WTC11 (cell line): ENCODE measurements around the gene MLXIP. TPM values are rescaled to one million over a fixed set of nuclear protein-coding genes. Genes with fewer than 3 reads are reported as not detected.

Experiments
- ATAC-seq: fragments of 200-7000 bp; cut with Tn5 transposase; 2 replicates; pipeline ENCODE4 v1.10.0; 2021; ENCODE audit warnings: mild to moderate bottlenecking, moderate library complexity
- CTCF ChIA-PET: fragments of 300-600 bp; sonication (Branson Sonifier 250); formaldehyde crosslinking; loops from one replicate; lab custom pipeline; 2021; ENCODE audit warnings: antibody characterized with exemption; lab: Charles Lee
- POLR2A ChIA-PET: fragments of 350-600 bp; sonication (Branson Sonifier 250); formaldehyde crosslinking; loops from one replicate; lab custom pipeline; 2021; ENCODE audit warnings: antibody characterized with exemption; lab: Charles Lee
- DNase-seq: peaks from one replicate; pipeline ENCODE4 v3.0.0; 2021; ENCODE audit warnings: low spot score
- H3K27ac Mint-ChIP-seq: 2 replicates; pipeline ENCODE4 v1.8.0; 2021; ENCODE audit warnings: mixed read lengths
- H3K27me3 Mint-ChIP-seq: 2 replicates; pipeline ENCODE4 v1.8.0; 2021; ENCODE audit warnings: low read depth, mild to moderate bottlenecking, moderate library complexity, mixed read lengths
- H3K36me3 Mint-ChIP-seq: 2 replicates; pipeline ENCODE4 v1.8.0; 2021; ENCODE audit warnings: mixed read lengths
- H3K4me1 Mint-ChIP-seq: 2 replicates; pipeline ENCODE4 v1.8.0; 2022; ENCODE audit warnings: mixed read lengths
- H3K4me3 Mint-ChIP-seq: 2 replicates; pipeline ENCODE4 v1.8.0; 2021; ENCODE audit warnings: mild to moderate bottlenecking, moderate library complexity, mixed read lengths
- H3K9me3 Mint-ChIP-seq: 2 replicates; pipeline ENCODE4 v1.8.0; 2021; ENCODE audit warnings: mixed read lengths
- ATF6 ChIP-seq: sonication (generic); formaldehyde crosslinking; IDR thresholded peaks from 2 replicates; pipeline ENCODE4 v1.8.1; 2023; ENCODE audit warnings: mild to moderate bottlenecking, missing genetic modification reagents
- CBFB ChIP-seq: sonication (generic); formaldehyde crosslinking; IDR thresholded peaks from 2 replicates; pipeline ENCODE4 v1.8.1; 2022; ENCODE audit warnings: mild to moderate bottlenecking, low read depth, missing genetic modification reagents
- CDX4 ChIP-seq: fragments of 250-450 bp; sonication (Bioruptor Pico); IDR thresholded peaks from 2 replicates; pipeline ENCODE4 v1.9.0; 2021; ENCODE audit warnings: moderate library complexity, mild to moderate bottlenecking, inconsistent platforms, borderline replicate concordance
- CREB1 ChIP-seq: sonication (generic); formaldehyde crosslinking; IDR thresholded peaks from 2 replicates; pipeline ENCODE4 v1.8.0; 2023; ENCODE audit warnings: mild to moderate bottlenecking, missing genetic modification reagents
- ELF4 ChIP-seq: sonication (generic); formaldehyde crosslinking; IDR thresholded peaks from 2 replicates; pipeline ENCODE4 v1.8.1; 2022; ENCODE audit warnings: low read depth, mild to moderate bottlenecking, moderate library complexity, missing genetic modification reagents
- ETV6 ChIP-seq: sonication (generic); formaldehyde crosslinking; IDR thresholded peaks from 2 replicates; pipeline ENCODE4 v1.8.1; 2022; ENCODE audit warnings: mild to moderate bottlenecking, missing genetic modification reagents
- IRF1 ChIP-seq: sonication (generic); formaldehyde crosslinking; IDR thresholded peaks from 2 replicates; pipeline ENCODE4 v1.8.0; 2023; ENCODE audit warnings: missing genetic modification reagents
- KAT7 ChIP-seq: sonication (generic); formaldehyde crosslinking; IDR thresholded peaks from 2 replicates; pipeline ENCODE4 v1.8.1; 2023; ENCODE audit warnings: missing genetic modification reagents, mild to moderate bottlenecking, borderline replicate concordance
- NFATC4 ChIP-seq: fragments of 250-450 bp; sonication (Bioruptor Pico); IDR thresholded peaks from 2 replicates; pipeline ENCODE4 v1.9.0; 2021; ENCODE audit warnings: mild to moderate bottlenecking
- OVOL2 ChIP-seq: fragments of 250-450 bp; sonication (Bioruptor Pico); IDR thresholded peaks from 2 replicates; pipeline ENCODE4 v1.9.0; 2021; ENCODE audit warnings: mild to moderate bottlenecking, borderline replicate concordance
- PRDM15 ChIP-seq: sonication (generic); formaldehyde crosslinking; IDR thresholded peaks from 2 replicates; pipeline ENCODE4 v1.8.0; 2022; ENCODE audit warnings: missing genetic modification reagents
- USF1 ChIP-seq: sonication (generic); formaldehyde crosslinking; IDR thresholded peaks from 2 replicates; pipeline ENCODE4 v1.8.0; 2022; ENCODE audit warnings: mild to moderate bottlenecking, missing genetic modification reagents
- USF2 ChIP-seq: sonication (generic); formaldehyde crosslinking; IDR thresholded peaks from 2 replicates; pipeline ENCODE4 v1.8.1; 2023; ENCODE audit warnings: mild to moderate bottlenecking, missing genetic modification reagents, moderate library complexity
- ZBTB21 ChIP-seq: sonication (generic); formaldehyde crosslinking; IDR thresholded peaks from 2 replicates; pipeline ENCODE4 v1.8.1; 2023; ENCODE audit warnings: mild to moderate bottlenecking, missing genetic modification reagents, borderline replicate concordance
- ZNF138 ChIP-seq: sonication (generic); formaldehyde crosslinking; conservative IDR thresholded peaks from 2 replicates; pipeline ENCODE4 v1.8.1; 2022; ENCODE audit warnings: mild to moderate bottlenecking, moderate library complexity, missing genetic modification reagents
- ZNF232 ChIP-seq: sonication (generic); formaldehyde crosslinking; IDR thresholded peaks from 2 replicates; pipeline ENCODE4 v1.8.0; 2022; ENCODE audit warnings: mild to moderate bottlenecking, missing genetic modification reagents
- ZNF317 ChIP-seq: sonication (generic); formaldehyde crosslinking; IDR thresholded peaks from 2 replicates; pipeline ENCODE4 v1.8.1; 2023; ENCODE audit warnings: low read depth, mild to moderate bottlenecking, moderate library complexity, missing genetic modification reagents, borderline replicate concordance
- ZNF396 ChIP-seq: fragments of 250-450 bp; sonication (Bioruptor Pico); IDR thresholded peaks from 2 replicates; pipeline ENCODE4 v1.8.0; 2021; ENCODE audit warnings: mild to moderate bottlenecking, moderate library complexity, borderline replicate concordance
- ZNF512 ChIP-seq: sonication (generic); formaldehyde crosslinking; IDR thresholded peaks from 2 replicates; pipeline ENCODE4 v1.8.1; 2022; ENCODE audit warnings: missing genetic modification reagents, borderline replicate concordance
- total RNA-seq: library from RNA; stranded (reverse); gene quantifications from 3 replicates; pipeline ENCODE4 v1.2.3, GENCODE V29; 2021

Gene MLXIP
- total RNA-seq, 1 experiment from 2014 or later, result 49.4 TPM

- no peaks in the 10 kb centered on the region for H3K36me3 Mint-ChIP-seq
- no peak overlapping the region for H3K4me3 Mint-ChIP-seq
- TF ChIP-seq PRDM15 (no peak), CDX4 (no peak), ATF6 (no peak), KAT7 (CRISPR knock-in tag) (no peak), ETV6 (CRISPR knock-in tag) (no peak), ZBTB21 (CRISPR knock-in tag) (no peak), USF1 (CRISPR knock-in tag) (no peak), USF2 (CRISPR knock-in tag) (no peak), OVOL2 (no peak), ZNF138 (CRISPR knock-in tag) (no peak), NFATC4 (CRISPR knock-in tag) (no peak), CBFB (no peak), ELF4 (CRISPR knock-in tag) (no peak), IRF1 (CRISPR knock-in tag) (no peak), ZNF396 (no peak), CREB1 (CRISPR knock-in tag) (no peak), ZNF512 (CRISPR knock-in tag) (no peak), ZNF317 (CRISPR knock-in tag) (no peak), ZNF232 (CRISPR knock-in tag) (no peak)
- H3K27ac Mint-ChIP-seq, result no peak overlapping the region
- no peaks in the 10 kb centered on the region for H3K27me3 Mint-ChIP-seq
- CTCF ChIA-PET, result no interaction called here
- DNase-seq (no peak), ATAC-seq (no peak)
- peaks cover 6% of the 10 kb centered on the region for H3K4me1 Mint-ChIP-seq
- POLR2A ChIA-PET, result no interaction called here
- H3K9me3 Mint-ChIP-seq, result no peaks in the 10 kb centered on the region
These were observed 82.2 kb downstream of the MLXIP start for GRCh38 chr12:122160761-122161160.
